Sigmoid colon (tissue), 7 donors: Measurements from ENCODE around the gene SULT6B1. TPM values are rescaled to one million over a fixed set of nuclear protein-coding genes. Genes with fewer than 3 reads are reported as not detected.

Experiments used
- DNase-seq: peaks from one replicate; pipeline ENCODE4 v3.0.0-alpha.2; 2019
- H3K27ac ChIP-seq, 4 donors: fragments of 200-600 bp; sonication (generic); one replicate each; pipeline ENCODE4 v1.5.1; 2016 to 2019; ENCODE audit warnings: mild to moderate bottlenecking in 1 of 4
- H3K27me3 ChIP-seq, 3 donors: fragments of 200-600 bp; sonication (generic); one replicate each; pipeline ENCODE4 v1.5.1; 2019; ENCODE audit warnings: mild to moderate bottlenecking in 1 of 3
- H3K36me3 ChIP-seq, 4 donors: fragments of 200-600 bp; sonication (generic); one replicate each; pipeline ENCODE4 v1.5.1; 2016 to 2019
- H3K4me1 ChIP-seq, 4 donors: fragments of 200-600 bp; sonication (generic); one replicate each; pipeline ENCODE4 v1.5.1; 2017 to 2019
- H3K4me3 ChIP-seq, 4 donors: fragments of 200-600 bp; sonication (generic); one replicate each; pipeline ENCODE4 v1.5.1; 2017 to 2019; ENCODE audit warnings: mild to moderate bottlenecking in 2 of 4, moderate library complexity in 1 of 4
- H3K9me3 ChIP-seq, 4 donors: fragments of 200-600 bp in 3 of 4; sonication (generic) in 3 of 4; one replicate each; pipeline versions ENCODE4 v1.5.1 to v1.6.1; 2013 to 2019
- EP300 ChIP-seq, 4 donors: sonication (generic); formaldehyde crosslinking; IDR thresholded peaks; one replicate each; pipeline ENCODE4 v1.6.1; 2017; ENCODE audit warnings: antibody characterized with exemption in 4 of 4
- POLR2A ChIP-seq, 2 donors: fragments of 450-650 bp; IDR thresholded peaks; one replicate each; pipeline ENCODE4 v1.6.1; 2016; ENCODE audit warnings: antibody characterized with exemption in 2 of 2, mild to moderate bottlenecking in 2 of 2, moderate library complexity in 2 of 2
- POLR2AphosphoS5 ChIP-seq, 4 donors: sonication (generic); formaldehyde crosslinking; IDR thresholded peaks; one replicate each; pipeline ENCODE4 v1.6.1; 2017; ENCODE audit warnings: antibody characterized with exemption in 4 of 4
- WGBS, 2 donors: extraction: QIAGEN DNeasy Blood & Tissue Kit; methylation state at CpG; one replicate each; pipeline ENCODE4 v1.1.7; 2013; 5-methylcytosine and 5-hydroxymethylcytosine counted together
- intact Hi-C: fragments of 100-400 bp; cut with DNase I; formaldehyde crosslinking; loops from one replicate; pipeline ENCODE4 v1.15.1; 2023
- polyA plus RNA-seq, 3 donors: library from polyadenylated mRNA; stranded (reverse); fragments of 200-250 nt; gene quantifications; one replicate each; pipeline ENCODE4 v1.2.3, GENCODE V29; 2013
- total RNA-seq, 4 donors: library from RNA; depleted of rRNA; stranded (reverse); fragments of >200 nt; gene quantifications; one replicate each; pipeline ENCODE4 v1.1.0, GENCODE V29; 2016
- TF ChIP-seq, protein P1 (sequence below), 4 experiments: fragments of 450-650 bp in 3 of 4; fragments of 200-600 bp in 1 of 4; IDR thresholded peaks; one replicate each; pipeline ENCODE4 v1.5.1; 2016 to 2019; ENCODE audit warnings: antibody characterized with exemption in 4 of 4, mild to moderate bottlenecking in 3 of 4, moderate library complexity in 2 of 4
- donor health status: healthy with polysubstance abuse.
- donor health status: Bipolar disorder and iron deficiency.
- donor health status: healthy.

Gene SULT6B1
- total and polyA plus RNA-seq, 7 donors: not detected

DNA sequence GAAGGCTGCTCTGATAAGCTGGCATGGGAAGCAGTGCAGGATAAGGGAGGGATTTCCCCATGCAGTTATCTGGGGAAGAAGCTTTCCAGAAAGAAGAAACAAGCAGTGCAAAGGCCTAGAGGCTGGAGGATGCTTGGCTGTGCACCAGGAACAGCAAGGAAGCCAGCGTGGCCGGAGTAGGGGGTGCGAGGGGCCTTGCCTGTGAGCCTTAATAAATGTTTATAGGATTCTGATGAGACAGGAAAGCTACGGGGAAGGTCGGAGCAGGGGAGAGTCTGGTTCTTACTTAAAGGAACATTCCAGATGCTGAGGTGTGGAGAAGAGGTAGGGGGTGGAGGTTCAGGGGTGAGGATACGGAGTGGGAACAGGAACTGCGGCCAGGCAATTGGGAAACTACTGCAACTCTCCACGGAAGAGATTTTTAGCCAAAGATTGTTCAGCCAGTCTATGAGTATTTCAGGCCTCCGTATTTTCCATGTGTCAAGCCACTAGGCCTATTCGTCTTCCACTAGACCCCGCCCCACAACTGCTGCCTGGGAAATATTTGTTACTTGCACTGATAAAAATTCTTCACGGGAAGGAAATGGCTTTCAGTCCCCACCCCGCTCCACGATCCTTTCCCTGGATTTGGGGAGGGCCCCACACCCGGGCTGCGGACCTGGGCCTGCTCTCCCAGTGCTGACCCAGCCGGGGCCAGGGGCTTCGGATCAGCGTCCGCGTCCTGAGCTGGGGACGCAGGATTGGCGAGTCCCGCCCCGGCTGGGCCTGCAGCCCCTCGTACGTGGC lies 32.2 kb downstream of the SULT6B1 start:
- intact Hi-C loops: loop anchor here (5.0 kb wide), 2 partner anchors 41 to 76 kb away; partner anchors contain the start of genes CEBPZ, CEBPZOS and NDUFAF7
- H3K27me3 ChIP-seq: no peaks in the 10 kb centered on the region

DNA sequence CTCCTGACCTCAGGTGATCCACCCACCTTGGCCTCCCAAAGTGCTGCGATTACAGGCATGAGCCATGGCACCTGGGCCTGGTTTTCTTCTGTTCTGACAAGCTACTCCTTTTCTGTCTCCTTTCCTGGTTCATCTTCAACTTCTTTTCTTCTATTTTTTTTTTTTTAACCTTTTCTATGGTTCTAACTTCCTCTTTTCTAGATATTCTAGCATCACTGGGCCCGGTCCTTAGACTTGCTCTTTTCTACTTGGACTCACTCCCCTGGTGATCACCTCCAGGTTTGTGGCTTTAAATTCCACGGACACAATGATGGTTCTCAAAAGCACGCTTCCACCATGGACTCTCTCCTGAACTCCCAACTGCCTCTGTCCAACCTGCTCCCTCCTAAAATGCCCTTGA lies 33.7 kb downstream of the SULT6B1 start:
- 78 to 94% methylated on average over 4 of the region's 4 CpGs for WGBS, 2 donors
- no peaks in the 10 kb centered on the region for H3K27me3 ChIP-seq
- no peak overlapping the region for H3K4me3 ChIP-seq
- no peak overlapping the region for H3K27ac ChIP-seq
- TF ChIP-seq POLR2AphosphoS5 (IDR thresholded peaks at IDR 0.05): no peak
- no peak for TF ChIP-seq POLR2A (IDR thresholded peaks at IDR 0.05)
- no peak for TF ChIP-seq EP300 (IDR thresholded peaks at IDR 0.05)
- TF ChIP-seq, protein P1, sequence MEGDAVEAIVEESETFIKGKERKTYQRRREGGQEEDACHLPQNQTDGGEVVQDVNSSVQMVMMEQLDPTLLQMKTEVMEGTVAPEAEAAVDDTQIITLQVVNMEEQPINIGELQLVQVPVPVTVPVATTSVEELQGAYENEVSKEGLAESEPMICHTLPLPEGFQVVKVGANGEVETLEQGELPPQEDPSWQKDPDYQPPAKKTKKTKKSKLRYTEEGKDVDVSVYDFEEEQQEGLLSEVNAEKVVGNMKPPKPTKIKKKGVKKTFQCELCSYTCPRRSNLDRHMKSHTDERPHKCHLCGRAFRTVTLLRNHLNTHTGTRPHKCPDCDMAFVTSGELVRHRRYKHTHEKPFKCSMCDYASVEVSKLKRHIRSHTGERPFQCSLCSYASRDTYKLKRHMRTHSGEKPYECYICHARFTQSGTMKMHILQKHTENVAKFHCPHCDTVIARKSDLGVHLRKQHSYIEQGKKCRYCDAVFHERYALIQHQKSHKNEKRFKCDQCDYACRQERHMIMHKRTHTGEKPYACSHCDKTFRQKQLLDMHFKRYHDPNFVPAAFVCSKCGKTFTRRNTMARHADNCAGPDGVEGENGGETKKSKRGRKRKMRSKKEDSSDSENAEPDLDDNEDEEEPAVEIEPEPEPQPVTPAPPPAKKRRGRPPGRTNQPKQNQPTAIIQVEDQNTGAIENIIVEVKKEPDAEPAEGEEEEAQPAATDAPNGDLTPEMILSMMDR (IDR thresholded peaks at IDR 0.05): no peak
- peaks cover 0 to 28% (median 16%) of the 10 kb centered on the region in 4 donors for H3K4me1 ChIP-seq
- H3K9me3 ChIP-seq: no peaks in the 10 kb centered on the region
- H3K36me3 ChIP-seq: no peaks in the 10 kb centered on the region
- DNase-seq: no peak
- intact Hi-C loops: loop anchor here (5.0 kb wide), 2 partner anchors 43 to 78 kb away; partner anchors contain the start of genes CEBPZ, CEBPZOS and NDUFAF7

More for the DNA sequence above, 32.2 kb downstream of the SULT6B1 start:
- Histone ChIP-seq H3K27ac (peak overlapping the region; percentile 88 to 96 (median 92)), H3K36me3 (no peaks in the 10 kb centered on the region), H3K4me1 (peaks cover 0 to 21% (median 16%) of the 10 kb centered on the region in 4 donors), H3K9me3 (no peaks in the 10 kb centered on the region), H3K4me3 (peak overlapping the region; percentile 86 to 99 (median 94))
- peak; percentile 87 for DNase-seq
- 1% methylated on average over 27 of the region's 27 CpGs for WGBS, 2 donors
- TF ChIP-seq EP300 (IDR thresholded peaks at IDR 0.05): no peak
- no peak for TF ChIP-seq POLR2AphosphoS5 (IDR thresholded peaks at IDR 0.05)
- no peak for TF ChIP-seq POLR2A (IDR thresholded peaks at IDR 0.05)
- TF ChIP-seq, protein P1 (IDR thresholded peaks at IDR 0.05): no peak

DNA sequence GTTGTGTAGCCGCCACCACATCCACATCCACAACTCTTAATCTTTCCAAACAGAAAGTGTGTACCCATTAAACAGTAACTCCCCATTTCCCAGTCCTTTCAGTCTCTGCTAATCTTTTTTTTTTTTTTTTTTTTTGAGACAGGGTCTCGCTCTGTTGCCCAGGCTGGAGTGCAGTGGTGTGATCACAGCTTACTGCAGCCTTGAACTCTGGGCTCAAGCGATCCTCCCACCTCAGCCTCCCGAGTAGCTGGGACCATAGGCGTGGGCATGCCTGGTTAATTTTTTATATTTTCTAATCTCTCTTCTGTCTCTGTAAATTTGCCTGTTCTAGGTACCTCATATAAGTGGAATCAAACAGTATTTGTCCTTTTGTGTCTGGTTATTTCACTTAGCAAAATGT lies 35.2 kb downstream of the SULT6B1 start:
- Histone ChIP-seq H3K27ac (no peak overlapping the region), H3K9me3 (no peaks in the 10 kb centered on the region), H3K36me3 (peaks cover 0 to 9% (median 0%) of the 10 kb centered on the region in 4 donors), H3K4me3 (no peak overlapping the region), H3K27me3 (no peaks in the 10 kb centered on the region), H3K4me1 (peaks cover 0 to 30% (median 16%) of the 10 kb centered on the region in 4 donors)
- DNase-seq: no peak
- intact Hi-C loops: no loop called here
- TF ChIP-seq EP300 (IDR thresholded peaks at IDR 0.05) (no peak), POLR2A (IDR thresholded peaks at IDR 0.05) (no peak), POLR2AphosphoS5 (IDR thresholded peaks at IDR 0.05) (no peak)
- TF ChIP-seq, protein P1 (IDR thresholded peaks at IDR 0.05): no peak
- WGBS, 2 donors: 88 to 94% methylated on average over 5 of the region's 5 CpGs

DNA sequence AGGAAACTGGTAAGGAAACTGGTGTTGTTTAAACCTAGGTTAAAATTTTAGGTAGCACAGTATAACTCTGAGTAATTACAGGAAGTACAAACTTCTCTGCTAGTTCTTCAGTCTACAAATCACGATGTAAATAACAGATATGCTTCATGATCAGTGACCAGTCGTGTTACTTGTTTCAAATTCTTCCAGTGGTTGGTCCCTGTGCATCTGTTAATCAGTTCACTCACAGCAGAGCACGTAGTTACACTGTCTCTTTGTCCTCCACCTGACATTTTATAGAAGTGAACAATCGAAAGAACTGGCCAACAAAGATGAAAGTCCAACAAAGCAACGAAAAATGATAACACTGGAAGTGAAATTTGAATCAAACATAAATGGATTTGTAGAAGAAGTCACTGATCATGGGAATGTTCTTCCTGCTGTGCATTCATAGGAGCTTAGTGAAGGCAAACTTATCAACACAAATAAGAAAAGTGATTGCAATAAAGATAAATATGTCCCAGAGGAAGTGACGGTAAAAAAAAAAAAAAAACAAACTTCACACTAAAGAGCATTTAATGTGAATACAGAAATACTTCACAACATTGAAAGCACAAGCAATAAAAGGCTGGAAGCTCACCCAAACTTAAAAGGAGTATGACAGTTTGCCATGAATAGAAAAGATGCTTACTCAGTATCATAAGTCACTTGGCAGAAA lies 38.7 kb downstream of the SULT6B1 start:
- Histone ChIP-seq H3K27ac (no peak overlapping the region), H3K36me3 (peaks cover 8 to 43% (median 15%) of the 10 kb centered on the region in 4 donors), H3K27me3 (no peaks in the 10 kb centered on the region), H3K4me1 (peaks cover 0 to 9% (median 0%) of the 10 kb centered on the region in 4 donors), H3K9me3 (no peaks in the 10 kb centered on the region), H3K4me3 (no peak overlapping the region)
- intact Hi-C loops: no loop called here
- no peak for TF ChIP-seq POLR2AphosphoS5 (IDR thresholded peaks at IDR 0.05)
- no peak for TF ChIP-seq POLR2A (IDR thresholded peaks at IDR 0.05)
- TF ChIP-seq EP300 (IDR thresholded peaks at IDR 0.05): no peak
- TF ChIP-seq, protein P1 (IDR thresholded peaks at IDR 0.05): no peak
- 11 to 44% methylated on average over 6 of the region's 6 CpGs for WGBS, 2 donors
- no peak for DNase-seq
